HepG2 (cell line): ENCODE measurements around the gene ZBTB7C. TPM values are rescaled to one million over a fixed set of nuclear protein-coding genes. Genes with fewer than 3 reads are reported as not detected.

Experiments used
- ATAC-seq: fragments of 200-7000 bp; cut with Tn5 transposase; 3 replicates; pipeline ENCODE4 v1.9.1; 2020; ENCODE audit warnings: mild to moderate bottlenecking, moderate library complexity
- BruUV-seq: library from RNA; stranded (reverse); fragments of 400-500 nt; replicated peaks from 2 replicates; lab custom pipeline; 2021; lab: Mats Ljungman, UMichigan
- CTCF ChIA-PET: fragments of 300-600 bp; formaldehyde crosslinking; extraction: SDS; loops from one replicate; lab custom pipeline; 2021; ENCODE audit warnings: low total read pairs, inconsistent platforms, low intra/inter-chr PET ratio; lab: Yijun Ruan, JAX
- POLR2A ChIA-PET: fragments of 350-600 bp; sonication (Branson Sonifier 250); formaldehyde crosslinking; loops from one replicate; lab custom pipeline; 2020; ENCODE audit warnings: antibody characterized with exemption, inconsistent platforms; lab: Yijun Ruan, JAX
- DNase-seq: peaks from one replicate; pipeline ENCODE4 v3.0.0-alpha.2; 2015; ENCODE audit warnings: low spot score
- FAIRE-seq: peaks from 3 replicates; lab custom pipeline; 2011; peaks lifted over from hg19 to GRCh38; lab: Jason Lieb, UNC
- H2AFZ ChIP-seq: one replicate; pipeline ENCODE4 v1.6.1; 2011; ENCODE audit warnings: low read length, inconsistent platforms
- H3K27ac ChIP-seq: fragments of 300-600 bp; 3 replicates; pipeline ENCODE4 v1.8.0; 2011; ENCODE audit warnings: mixed run types, mild to moderate bottlenecking, mixed read lengths, low read length, inconsistent platforms; ENCODE audit not compliant: insufficient read depth; ENCODE audit errors: extremely low read length
- H3K27me3 ChIP-seq, 2 experiments: fragments of 200-600 bp in 1 of 2; 2 replicates in 1 of 2; 3 replicates in 1 of 2; pipeline versions ENCODE4 v1.6.0 to v1.8.0; 2011; ENCODE audit warnings: low read length in 2 of 2, mild to moderate bottlenecking in 2 of 2, moderate library complexity in 2 of 2, inconsistent platforms in 1 of 2; ENCODE audit not compliant: insufficient read depth in 2 of 2, control insufficient read depth in 1 of 2
- H3K36me3 ChIP-seq, 2 experiments: fragments of 200-600 bp in 1 of 2; replicated peaks in 1 of 2; 2 replicates in 1 of 2; 3 replicates in 1 of 2; pipeline versions ENCODE4 v1.5.1 to v1.8.0; 2011; ENCODE audit warnings: low read length in 2 of 2, inconsistent platforms in 1 of 2; ENCODE audit not compliant: insufficient read depth in 2 of 2, control insufficient read depth in 1 of 2
- H3K4me1 ChIP-seq: 2 replicates; pipeline ENCODE4 v1.5.1; 2012; ENCODE audit warnings: low read length, inconsistent platforms; ENCODE audit not compliant: insufficient read depth
- H3K4me2 ChIP-seq: 2 replicates; pipeline ENCODE4 v1.6.0; 2011; ENCODE audit warnings: low read depth, low read length, inconsistent platforms
- H3K4me3 ChIP-seq, 3 experiments: fragments of 200-600 bp in 1 of 3; sonication (generic), shearing (Covaris generic) in 1 of 3; replicated peaks in 1 of 3; 2 replicates each; pipeline ENCODE4 v1.5.1; 2011 to 2016; ENCODE audit warnings: low read length in 3 of 3, inconsistent platforms in 2 of 3, low read depth in 2 of 3, mild to moderate bottlenecking in 2 of 3, control low read depth in 1 of 3, mixed read lengths in 1 of 3; ENCODE audit not compliant: insufficient read depth in 1 of 3
- H3K79me2 ChIP-seq: one replicate; pipeline ENCODE4 v1.6.1; 2011; ENCODE audit warnings: low read length, inconsistent platforms; ENCODE audit not compliant: insufficient read depth
- H3K9ac ChIP-seq: 2 replicates; pipeline ENCODE4 v1.6.0; 2011; ENCODE audit warnings: mild to moderate bottlenecking, low read depth, low read length, inconsistent platforms; ENCODE audit not compliant: insufficient read depth
- H3K9me3 ChIP-seq: 2 replicates; pipeline ENCODE4 v1.5.1; 2012; ENCODE audit warnings: mild to moderate bottlenecking, low read length
- H4K20me1 ChIP-seq: 2 replicates; pipeline ENCODE4 v1.6.0; 2011; ENCODE audit warnings: inconsistent platforms, mild to moderate bottlenecking, low read length, moderate library complexity; ENCODE audit not compliant: insufficient read depth
- CREB1 ChIP-seq, 2 experiments: fragments of 450-650 bp in 1 of 2; IDR thresholded peaks; 2 replicates each; pipeline ENCODE4 v1.6.1; 2016 to 2017; ENCODE audit warnings: control low read depth in 1 of 2, mild to moderate bottlenecking in 1 of 2, missing compliant biosample characterization in 1 of 2, missing genetic modification characterization in 1 of 2
- RARA ChIP-seq: IDR thresholded peaks from 2 replicates; pipeline ENCODE4 v1.6.1; 2016; ENCODE audit warnings: missing genetic modification reagents, missing compliant biosample characterization
- ZNF275 ChIP-seq: sonication (generic); formaldehyde crosslinking; IDR thresholded peaks from 2 replicates; pipeline ENCODE4 v1.8.0; 2022; ENCODE audit warnings: missing genetic modification reagents, mild to moderate bottlenecking, inconsistent platforms, borderline replicate concordance
- ZNF446 ChIP-seq: sonication (generic); formaldehyde crosslinking; IDR thresholded peaks from 2 replicates; pipeline ENCODE4 v1.5.0; 2020; ENCODE audit warnings: mild to moderate bottlenecking, missing genetic modification reagents
- WGBS: methylation state at CpG from one replicate; pipeline ENCODE4 v1.1.6; 2017; ENCODE audit warnings: low lambda C conversion rate; 5-methylcytosine and 5-hydroxymethylcytosine counted together
- in situ Hi-C: cut with HindIII; loops from 2 replicates; pipeline ENCODE4 v1.10.0; 2017; ENCODE audit warnings: low pct_unique_long_range_greater_than_20kb; ENCODE audit not compliant: extremely low pct_ligation_motif_present
- intact Hi-C: fragments of 100-400 bp; cut with micrococcal nuclease; formaldehyde crosslinking; loops from one replicate; pipeline ENCODE4 v1.10.0; 2022; ENCODE audit not compliant: unreplicated experiment
- polyA plus RNA-seq, 8 experiments: library from polyadenylated mRNA; depleted of rRNA in 3 of 8; stranded (reverse) in 7 of 8; unstranded in 1 of 8; fragments of >200 nt; fragmentation: Illumina TruSeq in 4 of 8; extraction: Trizol in 4 of 8; gene quantifications; 2 replicates each; pipeline versions ENCODE4 v1.2.1 to v1.2.3, GENCODE V29; 2011 to 2016; ENCODE audit warnings: low read depth in 4 of 8, missing spikeins in 1 of 8, mixed read lengths in 1 of 8; ENCODE audit not compliant: insufficient read depth in 1 of 8
- total RNA-seq, 5 experiments: library from RNA; depleted of rRNA; stranded (reverse); fragments of >200 nt; fragmentation: Illumina TruSeq; extraction: Trizol; gene quantifications; 2 replicates each; pipeline ENCODE4 v1.2.3, GENCODE V29; 2016; ENCODE audit warnings: low read depth in 1 of 5

The ZBTB7C gene
- total and polyA plus RNA-seq, 2 of the 13 experiments (the other 11 are each of a cell fraction or from before 2014, with no cell fraction given), result 0.01 to 0.04 TPM

DNA sequence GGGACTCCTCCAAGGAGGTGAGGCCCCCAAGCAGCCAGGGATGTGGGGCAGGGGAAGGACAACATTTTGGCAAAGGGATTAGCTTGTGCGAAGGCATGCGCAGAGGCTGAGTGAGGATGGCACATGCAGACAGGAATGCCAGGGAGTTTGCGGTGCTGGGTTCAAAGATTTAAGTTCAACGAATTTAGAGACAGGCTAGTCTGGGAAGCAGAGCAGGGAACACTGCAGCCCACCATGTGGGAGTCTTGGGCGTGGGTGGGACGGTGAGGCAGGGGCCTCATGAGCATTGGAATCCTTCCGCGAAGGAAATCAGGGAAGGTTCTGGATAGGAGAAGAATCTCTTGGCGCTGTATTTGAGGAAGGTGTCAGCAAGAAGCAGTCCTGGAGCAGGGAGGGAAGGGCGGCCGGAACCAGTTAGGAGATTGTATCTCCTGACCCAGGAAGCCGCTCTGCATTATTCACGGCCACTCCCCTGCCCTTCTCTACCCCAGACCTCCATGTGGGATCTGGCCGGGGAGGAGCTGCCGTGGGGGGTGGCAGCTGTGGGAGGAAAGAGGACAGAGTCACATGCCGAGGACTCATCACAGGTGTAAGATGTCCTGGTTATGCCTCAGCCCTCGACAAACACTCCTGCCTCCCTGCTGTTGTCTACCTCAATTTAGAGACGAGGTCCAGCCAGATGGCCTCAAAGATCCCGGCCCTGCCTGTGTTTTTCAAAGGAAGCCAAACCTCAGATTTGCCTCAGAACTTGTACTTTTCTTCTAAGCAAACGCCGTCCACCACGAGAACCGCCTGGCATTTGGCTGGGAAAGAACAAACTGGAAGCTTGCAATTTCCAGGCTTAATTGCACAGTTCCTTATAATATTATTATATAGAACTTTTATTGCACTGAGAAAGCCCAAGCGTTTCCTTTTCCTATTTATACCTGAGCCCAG lies 355.0 kb downstream of the ZBTB7C start:
- TF ChIP-seq ZNF275 (CRISPR knock-in tag), result no peak
- FAIRE-seq (no peak), ATAC-seq (no peak), DNase-seq (no peak)
- in situ Hi-C loops (no loop called here), intact Hi-C loops (no loop called here)
- no peaks in the 10 kb centered on the region for H4K20me1 ChIP-seq
- no peaks in the 10 kb centered on the region for H3K9me3 ChIP-seq
- BruUV-seq, result no TSS peak
- no peak overlapping the region for H3K4me3 ChIP-seq
- H3K4me2 ChIP-seq, result no peak overlapping the region
- no peak overlapping the region for H3K27ac ChIP-seq
- H3K79me2 ChIP-seq, result no peaks in the 10 kb centered on the region
- ChIA-PET POLR2A (no interaction called here), CTCF (no interaction called here)
- 52% methylated on average over 24 of the region's 24 CpGs for WGBS
- no peaks in the 10 kb centered on the region; a peak in 3 of 5 replicates for H3K27me3 ChIP-seq
- H2AFZ ChIP-seq, result no peak overlapping the region
- no peak overlapping the region for H3K9ac ChIP-seq
- H3K36me3 ChIP-seq, result no peaks in the 10 kb centered on the region
- peaks cover 6% of the 10 kb centered on the region for H3K4me1 ChIP-seq

- Histone ChIP-seq H3K79me2 (no peaks in the 10 kb centered on the region), H3K9me3 (no peaks in the 10 kb centered on the region), H3K4me3 (no peak overlapping the region), H3K4me2 (no peak overlapping the region), H3K27ac (no peak overlapping the region), H3K36me3 (no peaks in the 10 kb centered on the region), H4K20me1 (no peaks in the 10 kb centered on the region), H3K27me3 (no peaks in the 10 kb centered on the region; a peak in 2 of 5 replicates), H2AFZ (no peak overlapping the region), H3K9ac (no peak overlapping the region), H3K4me1 (peaks cover 6% of the 10 kb centered on the region)
- in situ Hi-C loops, result no loop called here
- ChIA-PET POLR2A (no interaction called here), CTCF (no interaction called here)
- DNase-seq (no peak), ATAC-seq (no peak), FAIRE-seq (no peak)
- 20% methylated on average over 6 of the region's 7 CpGs for WGBS
- intact Hi-C loops, result no loop called here
- BruUV-seq, result no TSS peak
- TF ChIP-seq ZNF446 (CRISPR knock-in tag) (no peak), CREB1 (IDR thresholded peaks at IDR 0.05) (peak; percentile 59), CREB1 (CRISPR knock-in tag; IDR thresholded peaks at IDR 0.05) (no peak), RARA (CRISPR knock-in tag) (peak; percentile 23; the same call in 1 of the 2 replicates)
These were observed 356.3 kb downstream of the ZBTB7C start for GRCh38 chr18:48052842-48053241.
